NCI-H187 treated with DMSO at 0.1 percent for 48 hours (cell line): ENCODE results near the gene LARP1.

ENCODE experiments used
- DNase-seq: peaks from one replicate; lab custom pipeline; 2025; lab: John Stamatoyannopoulos, UW

LARP1 gene

GRCh38 chr5:154761046-154761736 lies 6.0 kb downstream of the LARP1 start:
- DNase-seq: no peak

- DNase-seq: no peak
Observed at GRCh38 chr5:154762261-154762660, 7.1 kb downstream of the LARP1 start.

GRCh38 chr5:154762700-154763099 lies 7.5 kb downstream of the LARP1 start:
- DNase-seq: no peak

GRCh38 chr5:154764967-154765366 lies 9.8 kb downstream of the LARP1 start:
- DNase-seq: no peak

- no peak for DNase-seq
Observed at GRCh38 chr5:154765396-154765925, 10.3 kb downstream of the LARP1 start.

GRCh38 chr5:154766558-154767281 lies 11.5 kb downstream of the LARP1 start:
- DNase-seq: no peak

DNA sequence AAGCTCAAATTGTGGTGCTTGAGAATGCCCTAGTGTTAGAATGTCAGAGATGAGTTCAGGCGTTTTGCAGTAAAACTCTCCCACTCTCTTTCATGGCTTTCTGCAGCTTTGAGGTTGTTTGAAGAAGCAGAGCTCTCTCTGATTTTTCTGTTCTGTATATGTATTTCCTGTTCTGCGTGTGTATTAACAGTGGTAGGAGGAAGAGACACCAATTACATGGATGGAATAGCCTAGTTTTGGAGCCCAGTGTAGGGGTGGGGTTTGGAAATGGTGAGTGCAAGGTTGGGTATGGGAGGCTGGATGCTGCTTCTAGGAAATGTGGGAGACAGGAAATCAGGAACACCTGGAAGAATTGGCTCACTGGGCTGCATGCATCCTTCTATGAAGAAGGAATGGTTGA lies 12.4 kb downstream of the LARP1 start:
- no peak for DNase-seq

DNA sequence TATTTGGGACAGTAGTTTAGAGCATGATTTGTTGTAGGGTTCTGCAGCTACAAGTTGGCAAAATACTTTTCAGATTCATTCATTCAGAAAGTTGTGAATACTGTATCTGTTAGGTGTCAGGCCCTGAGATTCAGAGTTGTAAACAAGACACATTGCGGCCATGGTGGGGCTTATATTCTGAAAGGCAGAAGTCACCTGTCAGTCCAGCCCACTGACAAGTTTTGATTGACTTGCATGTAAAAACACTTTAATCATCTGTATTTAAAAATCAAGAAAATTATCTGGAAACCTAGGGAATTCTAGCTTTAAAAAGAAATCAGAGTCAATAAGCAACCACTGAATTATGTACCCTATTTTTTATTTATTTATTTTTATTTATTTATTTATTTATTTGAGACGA lies 13.0 kb downstream of the LARP1 start:
- no peak for DNase-seq

DNA sequence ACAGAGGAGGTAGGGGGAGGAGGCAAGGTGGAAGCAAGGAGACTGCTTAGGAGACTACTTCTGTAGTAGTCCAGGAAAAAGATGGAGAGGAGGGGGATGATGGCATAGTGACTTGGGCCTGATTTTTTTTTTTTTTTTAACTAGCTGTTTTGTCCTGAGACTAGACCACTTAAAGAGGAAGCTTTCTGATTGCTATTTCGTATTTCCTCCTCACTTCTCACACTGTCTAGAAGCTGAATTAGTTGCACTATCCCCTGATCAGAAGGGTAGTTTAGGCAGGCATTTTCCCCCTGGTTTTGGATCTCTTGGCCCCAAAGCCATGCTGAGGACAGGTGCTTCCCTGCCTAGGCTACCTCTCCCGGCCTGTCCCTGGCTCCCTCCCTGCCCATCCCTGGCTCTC lies 14.9 kb downstream of the LARP1 start:
- DNase-seq: no peak

- no peak for DNase-seq
Observed at GRCh38 chr5:154771383-154771901, 16.3 kb downstream of the LARP1 start.

GRCh38 chr5:154773326-154773725 lies 18.1 kb downstream of the LARP1 start:
- no peak for DNase-seq

DNA sequence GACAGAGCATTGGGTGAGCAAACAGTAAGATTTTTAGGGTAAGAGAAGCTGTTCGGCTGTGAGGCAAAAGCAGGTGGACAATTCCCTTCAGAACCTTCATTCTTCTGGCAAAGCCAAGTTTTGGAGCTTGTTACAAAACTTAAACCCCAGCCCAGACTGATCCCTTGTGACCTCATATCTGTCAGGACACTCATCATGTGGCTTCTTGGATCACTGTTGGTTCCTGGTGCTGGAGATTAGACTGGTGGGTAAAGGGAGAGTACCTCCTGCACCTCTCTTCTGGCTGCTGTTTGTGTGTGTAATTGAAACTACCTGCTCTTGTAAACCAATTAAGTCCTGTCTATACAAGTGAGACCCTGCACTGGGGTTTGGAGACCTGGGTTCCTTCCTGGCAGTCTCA lies 21.0 kb downstream of the LARP1 start:
- no peak for DNase-seq

DNA sequence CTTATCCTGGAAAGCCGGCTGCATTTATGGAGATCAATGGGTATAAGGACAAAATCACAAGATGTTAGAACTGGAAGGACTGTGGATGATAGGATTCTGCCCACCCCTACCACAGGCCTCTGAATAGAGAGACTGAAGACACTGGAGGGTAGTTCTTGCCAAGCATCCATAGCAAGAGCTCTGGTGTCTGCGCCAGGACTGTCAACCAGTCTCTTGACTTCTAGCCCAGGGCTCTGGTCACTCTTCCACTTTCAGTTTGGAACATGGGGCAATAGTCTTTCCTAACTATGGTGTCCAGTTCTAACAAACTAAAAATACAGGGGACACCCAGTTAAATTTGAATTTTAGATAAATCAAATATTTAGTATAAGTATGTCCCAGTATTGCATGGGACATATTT lies 23.4 kb downstream of the LARP1 start:
- DNase-seq: no peak

DNA sequence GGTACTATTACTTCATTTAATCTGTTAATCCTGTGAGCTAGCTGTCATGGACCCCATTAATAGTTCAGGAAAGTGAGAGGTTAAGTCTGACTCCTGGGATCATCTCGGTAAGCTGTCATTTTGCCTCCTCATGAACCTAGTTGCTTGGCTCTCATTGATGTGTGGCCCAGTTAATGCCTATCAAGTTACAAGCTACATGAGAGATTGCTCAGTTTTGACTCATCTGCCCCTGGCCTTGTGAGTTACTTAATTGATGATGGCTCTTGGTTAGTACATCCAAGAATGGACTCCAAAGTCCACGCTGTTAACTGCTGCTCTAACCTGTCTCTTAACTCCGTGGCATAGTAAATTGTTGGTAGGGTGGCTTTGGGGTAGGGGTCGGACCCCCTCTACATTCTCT lies 23.9 kb downstream of the LARP1 start:
- no peak for DNase-seq

GRCh38 chr5:154780128-154780527 lies 25.0 kb downstream of the LARP1 start:
- no peak for DNase-seq

- DNase-seq: no peak
Observed at GRCh38 chr5:154782326-154782725, 27.1 kb downstream of the LARP1 start.

DNA sequence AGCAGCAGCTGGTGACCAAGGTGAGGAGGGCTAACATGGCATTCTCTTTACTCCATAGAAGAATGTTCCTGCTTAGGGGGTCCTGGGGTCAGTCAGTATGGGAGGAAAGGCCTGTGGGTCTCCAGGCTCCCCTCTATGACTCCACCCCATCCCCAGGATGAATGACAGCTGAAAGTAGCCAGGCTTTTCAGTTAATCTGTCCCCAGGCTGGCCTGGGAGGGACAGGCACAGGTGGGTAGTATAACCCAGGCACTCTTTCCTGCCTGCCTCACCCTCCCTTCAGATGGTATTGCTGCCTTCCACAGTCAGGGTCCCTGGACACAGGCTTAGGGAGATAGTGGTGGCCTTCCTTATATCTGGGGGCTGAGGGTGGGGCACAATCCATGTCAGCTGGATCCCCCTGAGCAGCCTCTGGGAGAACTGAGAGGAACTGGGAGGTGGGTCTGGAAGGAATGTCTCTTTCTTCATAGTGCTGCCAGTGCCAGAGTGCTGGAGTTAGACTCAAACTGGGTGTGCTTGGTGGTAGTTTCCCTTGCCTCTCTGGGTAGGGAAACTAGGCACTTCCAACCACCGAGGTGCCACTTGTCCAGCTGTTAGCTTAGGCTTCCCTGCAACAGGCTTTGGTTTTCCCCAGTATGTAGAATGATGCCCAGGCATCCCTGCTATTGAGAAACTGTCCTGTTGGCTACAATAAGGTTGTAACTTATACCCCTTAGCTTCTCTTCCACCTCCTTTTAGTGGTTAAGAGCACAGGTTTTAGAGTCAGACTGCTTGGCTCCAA lies 27.8 kb downstream of the LARP1 start:
- no peak for DNase-seq

GRCh38 chr5:154783774-154784460 lies 28.7 kb downstream of the LARP1 start:
- no peak for DNase-seq

GRCh38 chr5:154784856-154785255 lies 29.7 kb downstream of the LARP1 start:
- DNase-seq: no peak

DNA sequence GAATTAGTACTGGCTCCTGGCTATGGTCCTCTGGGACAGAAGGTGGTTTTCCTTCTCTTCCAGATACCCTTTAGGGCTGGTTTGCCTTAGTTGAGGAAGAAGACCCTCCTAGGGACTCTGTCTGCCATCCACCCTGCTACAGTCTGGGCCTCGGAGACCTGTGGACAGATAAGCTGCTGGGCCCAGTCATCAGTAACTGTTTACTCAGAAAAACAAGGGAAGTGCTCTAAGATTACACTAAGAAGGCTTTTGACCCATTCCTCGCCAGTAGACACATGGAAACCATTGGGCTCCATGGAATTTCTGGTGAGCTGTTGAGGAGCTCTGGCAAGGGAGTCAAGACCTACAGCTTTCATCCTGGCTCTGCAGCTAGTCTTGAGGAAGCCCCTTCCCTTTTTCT lies 31.2 kb downstream of the LARP1 start:
- no peak for DNase-seq

GRCh38 chr5:154788212-154788611 lies 33.0 kb downstream of the LARP1 start:
- DNase-seq: no peak

DNA sequence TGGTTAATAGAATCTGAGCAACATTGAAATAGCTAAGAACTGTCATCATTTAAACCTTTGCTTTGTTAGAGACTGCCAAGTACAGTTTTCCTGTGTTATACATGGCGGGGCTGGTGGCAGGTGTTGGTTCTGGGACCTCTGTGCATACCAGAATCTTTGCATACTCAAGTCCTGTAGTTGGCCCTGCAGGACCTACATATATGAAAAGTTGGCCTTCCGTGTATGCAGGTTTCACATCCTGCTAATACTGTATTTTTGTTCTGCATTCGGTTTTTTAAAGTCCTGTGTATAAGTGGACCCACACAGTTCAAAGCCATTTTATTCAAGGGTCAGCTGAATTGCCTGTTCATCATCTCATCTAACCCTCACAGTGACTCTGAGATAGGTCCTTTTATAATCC lies 36.4 kb downstream of the LARP1 start:
- no peak for DNase-seq
